Effector memory CD8-positive, alpha-beta T cell (primary cell): ENCODE data around the gene ZNF423.

Experiments
- ATAC-seq: fragments of 150-1000 bp; cut with Tn5 transposase; replicated peaks from 2 replicates; pipeline ENCODE4 v1.10.0; 2021; ENCODE audit warnings: mild to moderate bottlenecking, moderate library complexity
- DNase-seq, 3 experiments: peaks; one replicate each; pipeline ENCODE4 v3.0.0; 2021
- H3K27ac Mint-ChIP-seq, 2 donors: one replicate each; pipeline ENCODE4 v1.8.0; 2022; ENCODE audit warnings: mild to moderate bottlenecking in 2 of 2, mixed read lengths in 2 of 2, moderate library complexity in 2 of 2
- H3K27me3 Mint-ChIP-seq, 2 donors: one replicate each; pipeline ENCODE4 v1.8.0; 2022; ENCODE audit warnings: mixed read lengths in 2 of 2
- H3K36me3 Mint-ChIP-seq: one replicate; pipeline ENCODE4 v1.8.0; 2022; ENCODE audit warnings: mild to moderate bottlenecking, moderate library complexity, mixed read lengths; ENCODE audit not compliant: insufficient read depth
- H3K4me1 Mint-ChIP-seq, 2 donors: one replicate each; pipeline ENCODE4 v1.8.0; 2022; ENCODE audit warnings: low read depth in 2 of 2, mixed read lengths in 2 of 2
- H3K4me3 Mint-ChIP-seq, 2 donors: one replicate each; pipeline ENCODE4 v1.8.0; 2022; ENCODE audit warnings: mild to moderate bottlenecking in 2 of 2, mixed read lengths in 2 of 2, moderate library complexity in 2 of 2
- H3K9me3 Mint-ChIP-seq, 2 donors: one replicate each; pipeline ENCODE4 v1.8.0; 2022; ENCODE audit warnings: mixed read lengths in 2 of 2

The ZNF423 gene

GRCh38 chr16:49776085-49776595, 79.8 kb downstream of the ZNF423 start:
- ATAC-seq (no peak), DNase-seq (no peak)
- peaks cover 17 to 22% of the 10 kb centered on the region in 2 donors for H3K27me3 Mint-ChIP-seq
- H3K36me3 Mint-ChIP-seq = no peaks in the 10 kb centered on the region
- H3K9me3 Mint-ChIP-seq = no peaks in the 10 kb centered on the region
- no peak overlapping the region for H3K4me3 Mint-ChIP-seq
- no peaks in the 10 kb centered on the region for H3K4me1 Mint-ChIP-seq
- no peak overlapping the region for H3K27ac Mint-ChIP-seq

- no peak overlapping the region for H3K27ac Mint-ChIP-seq
- no peaks in the 10 kb centered on the region for H3K4me1 Mint-ChIP-seq
- DNase-seq (no peak), ATAC-seq (no peak)
- no peaks in the 10 kb centered on the region for H3K9me3 Mint-ChIP-seq
- no peaks in the 10 kb centered on the region for H3K36me3 Mint-ChIP-seq
- peaks cover 11 to 17% of the 10 kb centered on the region in 2 donors for H3K27me3 Mint-ChIP-seq
- H3K4me3 Mint-ChIP-seq = no peak overlapping the region
These were observed 80.3 kb downstream of the ZNF423 start for GRCh38 chr16:49775581-49775980.

- Mint-ChIP-seq H3K4me1 (no peaks in the 10 kb centered on the region), H3K4me3 (no peak overlapping the region), H3K36me3 (no peaks in the 10 kb centered on the region), H3K9me3 (no peaks in the 10 kb centered on the region), H3K27me3 (peaks cover 11 to 21% of the 10 kb centered on the region in 2 donors), H3K27ac (no peak overlapping the region)
- ATAC-seq = no peak
- DNase-seq = no peak
These were observed 80.9 kb downstream of the ZNF423 start for GRCh38 chr16:49775018-49775417.

DNA sequence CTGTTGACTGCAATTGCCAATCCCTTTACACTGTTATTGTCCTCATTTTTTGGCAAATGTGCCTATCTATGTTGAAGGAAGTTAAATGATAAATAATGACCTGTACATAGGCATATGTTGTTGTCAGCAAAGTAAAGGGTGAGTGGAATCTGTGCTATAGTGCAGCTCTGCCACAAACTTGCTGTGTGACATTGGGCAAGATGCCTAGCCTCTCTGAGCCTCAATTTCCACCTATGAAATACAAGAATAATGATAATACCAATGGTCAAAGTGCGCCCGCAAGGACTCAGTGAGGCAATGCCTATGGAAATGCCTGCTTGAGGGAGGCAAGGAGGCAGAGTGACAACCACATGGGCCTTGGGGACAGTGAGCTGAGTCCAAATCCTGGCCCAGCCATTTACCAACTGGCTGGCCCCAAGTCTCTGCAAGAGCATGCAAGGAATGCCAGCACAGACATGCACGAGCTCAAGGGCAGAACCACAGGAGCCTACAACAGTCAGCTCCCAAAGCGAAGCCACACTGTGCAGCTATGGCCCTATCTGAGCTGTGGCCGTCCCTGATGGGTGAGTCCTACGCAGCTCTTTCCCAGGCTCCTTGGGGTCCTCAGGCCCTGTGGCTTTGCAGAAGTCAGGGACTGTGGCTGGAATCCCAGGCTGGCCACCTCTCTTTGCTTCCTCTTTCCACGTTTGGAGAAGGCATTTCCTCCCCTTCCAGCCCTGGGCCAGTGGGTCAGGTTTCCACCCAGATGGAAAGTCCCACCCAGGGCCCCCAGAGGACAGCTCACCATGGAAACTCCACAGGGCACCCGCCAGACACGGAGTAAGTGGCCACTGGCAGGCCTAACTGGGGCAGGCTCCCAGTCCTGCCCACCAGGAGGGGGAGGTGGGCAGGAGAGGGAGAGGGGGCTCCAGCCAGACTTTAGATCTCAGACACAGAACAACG, 82.1 kb downstream of the ZNF423 start:
- H3K36me3 Mint-ChIP-seq = no peaks in the 10 kb centered on the region
- no peak overlapping the region for H3K27ac Mint-ChIP-seq
- H3K4me3 Mint-ChIP-seq = no peak overlapping the region
- H3K27me3 Mint-ChIP-seq = peaks cover 11 to 28% of the 10 kb centered on the region in 2 donors
- no peaks in the 10 kb centered on the region for H3K4me1 Mint-ChIP-seq
- H3K9me3 Mint-ChIP-seq = no peaks in the 10 kb centered on the region
- ATAC-seq = no peak
- no peak for DNase-seq

DNA sequence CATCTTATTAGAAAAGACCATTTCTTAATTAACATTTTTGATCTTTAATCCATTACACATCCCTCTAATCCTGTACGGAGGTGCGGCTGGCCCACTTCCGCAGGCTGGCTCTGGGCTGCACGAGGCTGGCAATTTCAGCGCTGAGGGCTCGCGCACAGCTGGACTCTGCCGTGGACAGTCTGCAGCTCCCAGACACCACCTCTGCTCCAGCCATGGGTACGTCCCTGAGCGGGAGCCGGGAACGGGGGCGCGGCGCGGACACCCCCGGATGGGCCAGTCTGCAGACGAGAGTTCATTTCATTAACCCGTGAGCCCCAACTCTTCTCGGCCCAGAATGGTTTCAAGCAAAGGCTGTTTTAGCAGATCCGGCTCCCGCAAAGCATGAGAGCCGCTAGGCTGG, 87.9 kb downstream of the ZNF423 start:
- no peaks in the 10 kb centered on the region for H3K9me3 Mint-ChIP-seq
- no peak overlapping the region for H3K4me3 Mint-ChIP-seq
- no peaks in the 10 kb centered on the region for H3K4me1 Mint-ChIP-seq
- H3K36me3 Mint-ChIP-seq = no peaks in the 10 kb centered on the region
- DNase-seq = no peak
- H3K27me3 Mint-ChIP-seq = peaks cover 12 to 35% of the 10 kb centered on the region in 2 donors
- H3K27ac Mint-ChIP-seq = no peak overlapping the region
- no peak for ATAC-seq

DNA sequence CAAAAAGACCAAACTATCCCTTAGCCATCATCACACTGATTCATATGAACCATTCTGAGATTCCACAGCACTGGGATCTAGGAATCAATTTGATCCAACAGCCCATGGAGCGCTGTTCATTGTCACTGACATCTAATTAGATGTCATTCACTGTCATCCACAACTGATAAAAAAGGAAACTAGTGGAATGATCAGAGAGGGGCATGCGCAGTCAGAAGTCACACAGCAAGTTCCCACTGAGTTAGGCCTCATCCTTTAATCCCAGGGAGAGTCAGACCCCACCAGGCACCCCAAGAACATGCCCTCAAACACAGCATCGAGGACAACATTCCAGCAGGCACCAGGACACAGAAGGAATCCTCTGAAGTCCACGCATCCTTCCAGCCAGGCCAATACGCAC, 88.5 kb downstream of the ZNF423 start:
- DNase-seq (no peak), ATAC-seq (no peak)
- H3K27ac Mint-ChIP-seq = no peak overlapping the region
- H3K9me3 Mint-ChIP-seq = no peaks in the 10 kb centered on the region
- no peak overlapping the region for H3K4me3 Mint-ChIP-seq
- H3K4me1 Mint-ChIP-seq = no peaks in the 10 kb centered on the region
- no peaks in the 10 kb centered on the region for H3K36me3 Mint-ChIP-seq
- H3K27me3 Mint-ChIP-seq = peaks cover 12 to 30% of the 10 kb centered on the region in 2 donors

DNA sequence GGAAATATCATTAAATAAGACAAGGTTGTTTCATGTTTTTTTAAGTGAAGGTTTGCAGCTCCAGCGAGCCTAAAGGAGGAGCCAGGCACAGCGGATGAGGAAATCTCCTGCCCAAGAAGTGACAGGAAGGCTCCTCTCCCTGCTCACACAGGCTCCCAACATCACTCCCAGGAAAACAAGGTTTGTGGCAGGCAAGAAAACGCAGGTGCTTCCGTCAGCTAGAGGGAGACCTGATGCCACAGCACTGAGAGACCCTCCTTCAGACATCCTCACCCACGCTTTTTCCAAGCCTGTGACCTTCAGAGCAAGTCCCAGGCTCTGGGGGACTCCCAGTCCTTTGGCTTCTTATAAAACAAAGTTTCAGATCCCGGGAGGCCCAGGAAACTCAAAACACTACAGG, 89.7 kb downstream of the ZNF423 start:
- no peak for DNase-seq
- H3K4me3 Mint-ChIP-seq = no peak overlapping the region
- H3K36me3 Mint-ChIP-seq = peaks cover 4% of the 10 kb centered on the region
- no peaks in the 10 kb centered on the region for H3K4me1 Mint-ChIP-seq
- H3K27me3 Mint-ChIP-seq = peaks cover 7 to 20% of the 10 kb centered on the region in 2 donors
- H3K9me3 Mint-ChIP-seq = no peaks in the 10 kb centered on the region
- no peak overlapping the region for H3K27ac Mint-ChIP-seq
- ATAC-seq = no peak

- Mint-ChIP-seq H3K9me3 (no peaks in the 10 kb centered on the region), H3K36me3 (peaks cover 4% of the 10 kb centered on the region), H3K27me3 (peaks cover 7% of the 10 kb centered on the region in 2 donors), H3K4me3 (no peak overlapping the region), H3K27ac (no peak overlapping the region), H3K4me1 (no peaks in the 10 kb centered on the region)
- ATAC-seq (no peak), DNase-seq (no peak)
These were observed 92.1 kb downstream of the ZNF423 start for GRCh38 chr16:49763826-49764225.

GRCh38 chr16:49760815-49761214, 95.1 kb downstream of the ZNF423 start:
- peaks cover 11 to 37% of the 10 kb centered on the region in 2 donors for H3K27me3 Mint-ChIP-seq
- ATAC-seq = no peak
- no peak overlapping the region for H3K4me3 Mint-ChIP-seq
- no peak overlapping the region for H3K27ac Mint-ChIP-seq
- H3K9me3 Mint-ChIP-seq = no peaks in the 10 kb centered on the region
- DNase-seq = no peak
- peaks cover 4% of the 10 kb centered on the region for H3K36me3 Mint-ChIP-seq
- no peaks in the 10 kb centered on the region for H3K4me1 Mint-ChIP-seq

GRCh38 chr16:49757559-49758069, 98.3 kb downstream of the ZNF423 start:
- Mint-ChIP-seq H3K4me1 (peaks cover 0 to 4% of the 10 kb centered on the region in 2 donors), H3K4me3 (no peak overlapping the region), H3K27ac (no peak overlapping the region), H3K9me3 (no peaks in the 10 kb centered on the region), H3K36me3 (peaks cover 4% of the 10 kb centered on the region), H3K27me3 (peaks cover 36 to 62% of the 10 kb centered on the region in 2 donors)
- DNase-seq (no peak), ATAC-seq (no peak)

DNA sequence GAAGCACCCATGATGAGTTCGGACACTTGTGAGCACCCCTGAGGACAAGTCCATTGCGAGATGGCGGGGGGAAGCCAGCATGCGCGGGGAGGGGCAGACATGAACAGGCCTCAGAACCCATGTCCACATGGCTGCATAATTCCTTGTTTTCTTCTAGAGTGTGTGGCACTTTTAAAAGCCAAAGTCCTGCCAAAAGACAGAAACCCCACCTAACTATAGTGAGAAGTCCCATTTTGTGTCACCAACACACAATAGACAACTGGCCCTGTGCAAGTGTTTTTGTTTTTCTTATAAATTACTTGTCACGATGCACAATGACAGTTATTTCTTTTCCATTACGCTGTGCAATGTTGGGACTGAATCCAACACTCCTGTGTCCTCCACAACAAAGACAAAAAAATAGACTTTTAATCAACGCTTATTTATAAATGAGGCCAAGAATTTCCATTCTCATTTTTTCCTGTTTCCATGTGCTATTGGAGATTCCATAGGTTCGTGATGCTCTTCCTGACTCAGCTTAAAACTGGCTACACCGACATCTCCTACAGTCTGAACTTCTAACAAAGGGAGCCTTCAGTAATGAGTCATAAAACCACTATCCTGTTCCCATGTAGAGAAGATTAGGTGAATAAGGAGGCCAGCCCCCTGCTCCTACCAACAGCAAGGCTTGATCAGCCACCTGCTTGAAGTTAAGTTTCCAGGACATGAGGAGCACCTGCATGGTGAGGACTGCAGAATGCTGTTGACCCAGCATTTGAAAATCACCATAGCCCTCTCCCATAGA, 98.9 kb downstream of the ZNF423 start:
- ATAC-seq = no peak
- H3K36me3 Mint-ChIP-seq = no peaks in the 10 kb centered on the region
- peaks cover 0 to 4% of the 10 kb centered on the region in 2 donors for H3K4me1 Mint-ChIP-seq
- H3K9me3 Mint-ChIP-seq = no peaks in the 10 kb centered on the region
- no peak overlapping the region for H3K4me3 Mint-ChIP-seq
- no peak overlapping the region for H3K27ac Mint-ChIP-seq
- no peak for DNase-seq
- peaks cover 42 to 68% of the 10 kb centered on the region in 2 donors for H3K27me3 Mint-ChIP-seq

GRCh38 chr16:49755716-49756505, 100.0 kb downstream of the ZNF423 start:
- ATAC-seq (no peak), DNase-seq (no peak)
- H3K36me3 Mint-ChIP-seq = no peaks in the 10 kb centered on the region
- no peak overlapping the region for H3K4me3 Mint-ChIP-seq
- peaks cover 0 to 4% of the 10 kb centered on the region in 2 donors for H3K4me1 Mint-ChIP-seq
- no peaks in the 10 kb centered on the region for H3K9me3 Mint-ChIP-seq
- peaks cover 50 to 79% of the 10 kb centered on the region in 2 donors for H3K27me3 Mint-ChIP-seq
- no peak overlapping the region for H3K27ac Mint-ChIP-seq

DNA sequence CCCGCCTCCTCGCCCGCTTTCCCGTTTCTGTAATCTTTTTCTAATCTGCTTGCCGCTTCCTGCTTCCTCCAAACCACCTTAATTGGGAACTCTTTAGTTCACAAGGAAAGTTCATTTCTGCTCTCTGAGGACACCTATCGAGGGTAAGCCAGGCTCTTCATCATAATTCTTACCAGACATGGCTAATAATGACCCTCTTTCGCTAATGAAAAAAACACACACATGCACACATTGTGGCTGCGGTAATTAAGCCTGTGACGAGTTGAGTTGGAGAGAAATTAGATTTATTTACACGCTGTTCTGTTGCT, 100.6 kb downstream of the ZNF423 start:
- Mint-ChIP-seq H3K4me3 (peak overlapping the region in 1 of 2 donors; percentile 2), H3K4me1 (peaks cover 0 to 4% of the 10 kb centered on the region in 2 donors), H3K9me3 (no peaks in the 10 kb centered on the region), H3K36me3 (no peaks in the 10 kb centered on the region), H3K27me3 (peaks cover 56 to 85% of the 10 kb centered on the region in 2 donors), H3K27ac (no peak overlapping the region)
- ATAC-seq (no peak), DNase-seq (no peak)
